GM10248 (cell line): ENCODE measurements around the gene C16orf74.

Experiments
- CTCF ChIA-PET: fragments of 300-600 bp; sonication (Branson Sonifier 250); formaldehyde crosslinking; extraction: SDS; loops from one replicate; lab custom pipeline; 2021; ENCODE audit warnings: antibody characterized with exemption; lab: Yijun Ruan, JAX
- POLR2A ChIA-PET: fragments of 350-650 bp; sonication (Branson Sonifier 250); formaldehyde crosslinking; extraction: SDS; loops from one replicate; lab custom pipeline; 2020; ENCODE audit warnings: antibody characterized with exemption; lab: Yijun Ruan, JAX
- DNase-seq: peaks from one replicate; pipeline ENCODE4 v3.0.0; 2012; ENCODE audit errors: extremely low spot score
- TF ChIP-seq, protein P1 (sequence below): IDR thresholded peaks from 2 replicates; pipeline ENCODE4 v1.5.1; 2012; ENCODE audit warnings: mild to moderate bottlenecking, low read depth; ENCODE audit errors: extremely low read depth, missing control alignments, control extremely low read depth

C16orf74 gene

DNA sequence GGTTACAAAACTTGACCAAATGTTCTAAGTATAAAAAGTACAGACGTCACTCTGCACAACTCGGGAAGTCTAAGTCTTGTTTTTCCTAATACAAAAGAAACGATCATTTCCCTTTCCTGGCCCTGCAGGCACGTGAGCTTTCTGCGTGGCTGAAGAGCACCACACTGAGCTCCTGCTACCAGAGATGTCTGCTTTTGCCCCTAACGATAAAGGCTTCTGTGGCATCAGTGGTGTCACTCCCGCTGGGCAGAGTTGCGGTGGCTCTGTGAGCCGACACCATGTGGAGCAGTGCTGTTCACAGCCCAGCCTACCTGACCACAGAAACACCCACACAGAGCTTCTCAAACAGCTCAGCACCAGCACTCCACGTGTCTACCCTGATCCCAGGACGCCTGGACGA lies 28.0 kb upstream of the C16orf74 start:
- TF ChIP-seq, protein P1, sequence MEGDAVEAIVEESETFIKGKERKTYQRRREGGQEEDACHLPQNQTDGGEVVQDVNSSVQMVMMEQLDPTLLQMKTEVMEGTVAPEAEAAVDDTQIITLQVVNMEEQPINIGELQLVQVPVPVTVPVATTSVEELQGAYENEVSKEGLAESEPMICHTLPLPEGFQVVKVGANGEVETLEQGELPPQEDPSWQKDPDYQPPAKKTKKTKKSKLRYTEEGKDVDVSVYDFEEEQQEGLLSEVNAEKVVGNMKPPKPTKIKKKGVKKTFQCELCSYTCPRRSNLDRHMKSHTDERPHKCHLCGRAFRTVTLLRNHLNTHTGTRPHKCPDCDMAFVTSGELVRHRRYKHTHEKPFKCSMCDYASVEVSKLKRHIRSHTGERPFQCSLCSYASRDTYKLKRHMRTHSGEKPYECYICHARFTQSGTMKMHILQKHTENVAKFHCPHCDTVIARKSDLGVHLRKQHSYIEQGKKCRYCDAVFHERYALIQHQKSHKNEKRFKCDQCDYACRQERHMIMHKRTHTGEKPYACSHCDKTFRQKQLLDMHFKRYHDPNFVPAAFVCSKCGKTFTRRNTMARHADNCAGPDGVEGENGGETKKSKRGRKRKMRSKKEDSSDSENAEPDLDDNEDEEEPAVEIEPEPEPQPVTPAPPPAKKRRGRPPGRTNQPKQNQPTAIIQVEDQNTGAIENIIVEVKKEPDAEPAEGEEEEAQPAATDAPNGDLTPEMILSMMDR = no peak
- CTCF ChIA-PET = interaction anchor here (1.3 kb wide), 1 partner anchor 17 kb away, joined by 3 read pairs; no protein-coding TSS in a partner anchor
- POLR2A ChIA-PET = no interaction called here
- no peak for DNase-seq

DNA sequence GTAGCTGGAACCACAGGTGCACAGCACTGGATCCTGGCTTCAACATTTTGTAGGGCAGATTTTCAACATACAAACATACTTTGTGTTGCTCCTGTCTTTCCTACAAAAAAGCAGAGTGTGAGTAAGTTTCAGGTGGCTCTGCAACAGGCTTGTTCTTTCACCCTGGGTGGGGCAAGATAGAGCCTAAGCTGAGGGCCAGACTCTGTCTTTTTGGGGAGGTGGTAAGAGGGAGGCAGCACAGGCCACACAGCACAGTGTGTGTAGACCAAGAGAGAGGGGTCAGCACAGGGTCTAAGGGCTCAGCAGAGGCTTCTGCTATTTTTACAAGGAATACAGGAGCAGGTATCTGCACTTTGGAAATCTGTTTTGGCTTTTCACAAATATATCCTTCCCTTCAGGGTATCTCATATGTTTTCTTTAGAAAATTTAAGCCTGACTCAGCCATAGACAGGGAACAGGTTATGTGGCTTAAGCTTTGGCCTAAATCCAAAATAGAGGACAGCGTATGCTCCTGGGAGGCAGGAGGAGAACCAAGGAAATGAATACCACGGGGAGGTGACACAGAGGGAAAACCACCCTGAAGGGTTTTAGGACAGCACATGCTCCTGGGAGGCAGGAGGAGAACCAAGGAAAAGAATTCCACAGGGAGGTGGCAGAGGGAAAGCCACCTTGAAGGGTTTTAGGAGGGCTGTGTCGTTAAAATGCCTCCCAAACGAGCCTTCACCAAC lies 26.9 kb upstream of the C16orf74 start:
- ChIA-PET POLR2A (no interaction called here), CTCF (interaction anchor here (1.3 kb wide), 1 partner anchor 16 kb away, joined by 3 read pairs; no protein-coding TSS in a partner anchor)

GRCh38 chr16:85774811-85775210 lies 23.9 kb upstream of the C16orf74 start:
- POLR2A ChIA-PET = no interaction called here
- CTCF ChIA-PET = no interaction called here
- TF ChIP-seq, protein P1 = no peak
- DNase-seq = no peak

More for the DNA sequence above, 26.9 kb upstream of the C16orf74 start:
- TF ChIP-seq, protein P1 = no peak
- no peak for DNase-seq

GRCh38 chr16:85774136-85774535 lies 23.2 kb upstream of the C16orf74 start:
- DNase-seq = no peak
- POLR2A ChIA-PET = no interaction called here
- CTCF ChIA-PET = no interaction called here
- TF ChIP-seq, protein P1 = no peak

DNA sequence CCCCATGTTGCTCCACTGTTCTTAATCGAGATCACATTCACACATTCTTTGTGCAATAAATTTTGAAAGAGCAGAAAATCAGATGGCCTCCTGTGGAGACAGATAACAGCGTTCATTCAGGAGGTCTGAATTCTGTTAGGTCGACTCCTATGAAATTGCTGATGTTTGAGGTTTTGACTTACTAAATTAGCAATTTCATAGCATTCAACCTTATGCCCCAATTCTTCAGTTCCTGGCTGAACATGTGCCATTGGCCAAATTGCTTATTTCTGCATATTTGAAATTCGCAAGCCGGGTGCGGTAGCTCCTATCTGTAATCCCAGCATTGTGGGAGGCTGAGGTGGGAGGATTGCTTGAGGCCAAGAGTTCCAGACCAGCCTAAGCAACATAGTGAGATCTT lies 22.1 kb upstream of the C16orf74 start:
- DNase-seq = no peak
- ChIA-PET CTCF (interaction anchor here (0.8 kb wide), 1 partner anchor 13 kb away, joined by 3 read pairs; no protein-coding TSS in a partner anchor), POLR2A (no interaction called here)
- TF ChIP-seq, protein P1 = no peak

DNA sequence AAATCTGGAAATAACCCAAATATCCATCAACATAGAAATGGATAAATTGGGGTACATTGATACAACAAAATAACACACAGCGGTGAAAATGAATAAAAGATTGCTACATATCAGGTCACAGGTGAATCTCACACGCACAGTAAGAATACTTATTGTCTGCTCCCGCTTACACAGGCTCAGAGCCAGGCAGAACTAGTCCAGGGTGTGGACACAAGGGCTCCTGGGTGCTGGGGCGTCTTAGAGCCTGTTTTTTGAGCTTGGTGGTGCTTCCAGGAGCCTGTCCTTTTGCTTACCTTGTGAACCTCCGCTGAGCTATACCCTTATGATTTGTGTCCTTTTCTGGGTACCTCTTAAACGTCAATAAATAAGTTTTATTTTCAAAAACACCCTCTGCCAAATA lies 19.8 kb upstream of the C16orf74 start:
- TF ChIP-seq, protein P1 = no peak
- CTCF ChIA-PET = interaction anchor here (0.8 to 1.6 kb wide), 2 partner anchors 11 to 51 kb away, joined by 5 to 7 read pairs; no protein-coding TSS in a partner anchor
- DNase-seq = no peak
- POLR2A ChIA-PET = no interaction called here
